Spleen (tissue), 7 donors: Measurements from ENCODE around the gene TBC1D22A.

Source experiments
- POLR2AphosphoS5 ChIP-seq, 3 donors: sonication (generic); formaldehyde crosslinking; IDR thresholded peaks; one replicate each; pipeline ENCODE4 v1.5.1; 2017; ENCODE audit warnings: antibody characterized with exemption in 3 of 3
- TF ChIP-seq, protein P1 (sequence below), 11 experiments: fragments of 200-600 bp in 7 of 11; fragments of 450-650 bp in 4 of 11; sonication (generic) in 4 of 11; IDR thresholded peaks in 8 of 11; conservative IDR thresholded peaks in 3 of 11; 1 replicate in 7 of 11; 2 replicates in 4 of 11; pipeline versions ENCODE4 v1.4.0 to v1.8.0; 2016 to 2021; ENCODE audit warnings: antibody characterized with exemption in 11 of 11, inconsistent platforms in 4 of 11, mild to moderate bottlenecking in 1 of 11
- donor health status: DM: no; HTN: no; CAD: no; lungs with moderate emphysema.
- donor health status: DM: no; HTN: no; CAD: no.
- donor health status: DM: no; HTN: no; CAD: no.

DNA sequence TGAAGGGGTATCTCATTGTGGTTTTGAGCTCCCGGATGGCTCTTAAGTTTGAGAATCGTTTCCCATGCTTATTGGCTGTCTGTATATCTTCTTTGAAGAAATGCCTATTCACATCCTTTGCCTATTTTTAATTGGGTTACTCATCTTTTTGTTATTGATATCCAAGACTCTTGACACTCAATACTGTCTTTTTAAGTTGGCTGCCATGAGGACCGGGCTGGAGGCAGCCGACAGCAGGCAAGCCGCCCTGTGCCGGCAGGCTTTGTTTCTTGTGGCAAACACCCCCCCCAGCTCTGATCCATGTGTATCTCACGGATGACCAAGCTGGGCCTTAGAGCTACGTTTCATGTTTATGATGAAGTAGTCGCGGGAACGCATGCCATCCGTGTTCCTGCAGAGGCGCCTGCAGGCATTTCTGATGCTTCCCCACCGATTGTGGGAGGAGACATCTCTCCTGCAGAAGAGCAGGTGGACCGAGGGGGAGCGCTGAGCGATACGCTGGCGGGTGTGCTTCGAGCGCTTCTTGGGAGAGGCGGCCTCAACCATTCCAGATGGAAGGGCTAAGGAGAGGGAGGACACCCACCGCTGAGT, 95.8 kb downstream of the TBC1D22A start:
- TF ChIP-seq, protein P1, sequence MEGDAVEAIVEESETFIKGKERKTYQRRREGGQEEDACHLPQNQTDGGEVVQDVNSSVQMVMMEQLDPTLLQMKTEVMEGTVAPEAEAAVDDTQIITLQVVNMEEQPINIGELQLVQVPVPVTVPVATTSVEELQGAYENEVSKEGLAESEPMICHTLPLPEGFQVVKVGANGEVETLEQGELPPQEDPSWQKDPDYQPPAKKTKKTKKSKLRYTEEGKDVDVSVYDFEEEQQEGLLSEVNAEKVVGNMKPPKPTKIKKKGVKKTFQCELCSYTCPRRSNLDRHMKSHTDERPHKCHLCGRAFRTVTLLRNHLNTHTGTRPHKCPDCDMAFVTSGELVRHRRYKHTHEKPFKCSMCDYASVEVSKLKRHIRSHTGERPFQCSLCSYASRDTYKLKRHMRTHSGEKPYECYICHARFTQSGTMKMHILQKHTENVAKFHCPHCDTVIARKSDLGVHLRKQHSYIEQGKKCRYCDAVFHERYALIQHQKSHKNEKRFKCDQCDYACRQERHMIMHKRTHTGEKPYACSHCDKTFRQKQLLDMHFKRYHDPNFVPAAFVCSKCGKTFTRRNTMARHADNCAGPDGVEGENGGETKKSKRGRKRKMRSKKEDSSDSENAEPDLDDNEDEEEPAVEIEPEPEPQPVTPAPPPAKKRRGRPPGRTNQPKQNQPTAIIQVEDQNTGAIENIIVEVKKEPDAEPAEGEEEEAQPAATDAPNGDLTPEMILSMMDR (IDR thresholded peaks at IDR 0.05 in 8 of 11, conservative IDR thresholded peaks at IDR 0.05 in 3 of 11), result no peak
- TF ChIP-seq POLR2AphosphoS5 (IDR thresholded peaks at IDR 0.05), result no peak
